ENCODE results near the gene N4BP2.

- TF ChIP-seq HDGF (IDR thresholded peaks at IDR 0.05; ENCODE audit: borderline replicate concordance) (no peak), TARDBP (IDR thresholded peaks at IDR 0.05) (no peak), PKNOX1 (IDR thresholded peaks at IDR 0.05) (no peak)
Measured at GRCh38 chr4:40040908-40041307, 15.7 kb upstream of the N4BP2 start.
